Transverse colon (tissue), 4 donors: ENCODE data around the gene NACA2.

Experiments used
- EP300 ChIP-seq: sonication (generic); formaldehyde crosslinking; IDR thresholded peaks from one replicate; pipeline ENCODE4 v1.6.1; 2017; ENCODE audit warnings: antibody characterized with exemption, low read depth
- POLR2AphosphoS5 ChIP-seq, 3 donors: sonication (generic); formaldehyde crosslinking; IDR thresholded peaks; one replicate each; pipeline ENCODE4 v1.6.1; 2016; ENCODE audit warnings: antibody characterized with exemption in 3 of 3
- TF ChIP-seq, protein P1 (sequence below), 5 experiments: fragments of 200-600 bp in 3 of 5; fragments of 450-650 bp in 2 of 5; sonication (generic) in 3 of 5; IDR thresholded peaks; 1 replicate in 2 of 5; 2 replicates in 3 of 5; pipeline ENCODE4 v1.5.1; 2016 to 2017; ENCODE audit warnings: antibody characterized with exemption in 5 of 5, inconsistent platforms in 3 of 5, mild to moderate bottlenecking in 2 of 5, moderate library complexity in 1 of 5

DNA sequence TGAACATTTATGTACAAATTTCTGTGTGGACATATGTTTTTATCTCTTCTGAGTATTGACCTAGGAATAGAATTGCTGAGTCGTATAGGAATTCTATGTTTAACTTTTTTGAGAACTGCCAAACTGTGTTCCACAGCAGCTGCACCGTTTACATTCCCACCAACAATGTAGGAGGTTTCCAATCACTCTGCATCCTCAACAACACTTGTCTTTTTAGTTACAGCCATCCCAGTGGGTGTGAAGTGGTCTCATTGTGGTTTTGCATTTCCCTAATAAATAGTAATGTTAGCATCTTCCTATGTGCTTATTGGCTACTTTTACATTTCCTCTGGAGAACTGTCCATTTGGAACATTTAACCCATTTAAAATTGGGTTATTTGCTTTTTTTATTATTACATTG lies 36.6 kb upstream of the NACA2 start:
- TF ChIP-seq POLR2AphosphoS5 (IDR thresholded peaks at IDR 0.05) (no peak), EP300 (no peak)
- TF ChIP-seq, protein P1, sequence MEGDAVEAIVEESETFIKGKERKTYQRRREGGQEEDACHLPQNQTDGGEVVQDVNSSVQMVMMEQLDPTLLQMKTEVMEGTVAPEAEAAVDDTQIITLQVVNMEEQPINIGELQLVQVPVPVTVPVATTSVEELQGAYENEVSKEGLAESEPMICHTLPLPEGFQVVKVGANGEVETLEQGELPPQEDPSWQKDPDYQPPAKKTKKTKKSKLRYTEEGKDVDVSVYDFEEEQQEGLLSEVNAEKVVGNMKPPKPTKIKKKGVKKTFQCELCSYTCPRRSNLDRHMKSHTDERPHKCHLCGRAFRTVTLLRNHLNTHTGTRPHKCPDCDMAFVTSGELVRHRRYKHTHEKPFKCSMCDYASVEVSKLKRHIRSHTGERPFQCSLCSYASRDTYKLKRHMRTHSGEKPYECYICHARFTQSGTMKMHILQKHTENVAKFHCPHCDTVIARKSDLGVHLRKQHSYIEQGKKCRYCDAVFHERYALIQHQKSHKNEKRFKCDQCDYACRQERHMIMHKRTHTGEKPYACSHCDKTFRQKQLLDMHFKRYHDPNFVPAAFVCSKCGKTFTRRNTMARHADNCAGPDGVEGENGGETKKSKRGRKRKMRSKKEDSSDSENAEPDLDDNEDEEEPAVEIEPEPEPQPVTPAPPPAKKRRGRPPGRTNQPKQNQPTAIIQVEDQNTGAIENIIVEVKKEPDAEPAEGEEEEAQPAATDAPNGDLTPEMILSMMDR (IDR thresholded peaks at IDR 0.05) = no peak
